GM23248 (cell line): ENCODE results near the gene ELK3. TPM values are rescaled to one million over a fixed set of nuclear protein-coding genes. Genes with fewer than 3 reads are reported as not detected.

Source experiments
- DNase-seq: peaks from one replicate; pipeline ENCODE4 v3.0.0-alpha.2; 2015
- H2AFZ ChIP-seq: fragments of 200-600 bp; sonication (generic); 2 replicates; pipeline ENCODE4 v1.6.1; 2016; ENCODE audit warnings: antibody characterized with exemption
- H3F3A ChIP-seq: fragments of 200-600 bp; sonication (generic); 2 replicates; pipeline ENCODE4 v1.6.1; 2016; ENCODE audit warnings: mild to moderate bottlenecking, antibody characterized with exemption, mixed run types; ENCODE audit not compliant: insufficient read depth
- H3K27ac ChIP-seq: fragments of 200-600 bp; sonication (generic); 2 replicates; pipeline ENCODE4 v1.5.1; 2016; ENCODE audit warnings: mild to moderate bottlenecking
- H3K27me3 ChIP-seq: fragments of 200-600 bp; sonication (generic); replicated peaks from 2 replicates; pipeline ENCODE4 v1.6.1; 2016; ENCODE audit warnings: mild to moderate bottlenecking; ENCODE audit not compliant: insufficient read depth
- H3K36me3 ChIP-seq: fragments of 200-600 bp; sonication (generic); 2 replicates; pipeline ENCODE4 v1.6.1; 2016; ENCODE audit warnings: low read depth, mild to moderate bottlenecking
- H3K4me1 ChIP-seq: fragments of 200-600 bp; sonication (generic); 2 replicates; pipeline ENCODE4 v1.6.1; 2016; ENCODE audit warnings: mild to moderate bottlenecking; ENCODE audit not compliant: insufficient read depth
- H3K4me2 ChIP-seq: fragments of 200-600 bp; sonication (generic); one replicate; pipeline ENCODE4 v1.6.1; 2016; ENCODE audit warnings: mild to moderate bottlenecking; ENCODE audit not compliant: unreplicated experiment
- H3K4me3 ChIP-seq: fragments of 200-600 bp; sonication (generic); 2 replicates; pipeline ENCODE4 v1.5.1; 2016; ENCODE audit warnings: mild to moderate bottlenecking
- H3K79me2 ChIP-seq: fragments of 200-600 bp; sonication (generic); 2 replicates; pipeline ENCODE4 v1.6.1; 2016; ENCODE audit warnings: mild to moderate bottlenecking; ENCODE audit not compliant: insufficient read depth
- H3K9ac ChIP-seq: fragments of 200-600 bp; sonication (generic); 2 replicates; pipeline ENCODE4 v1.6.1; 2016; ENCODE audit warnings: mild to moderate bottlenecking
- H3K9me2 ChIP-seq: fragments of 200-600 bp; sonication (generic); 2 replicates; pipeline ENCODE4 v1.6.1; 2016; ENCODE audit warnings: mixed run types, mild to moderate bottlenecking, moderate library complexity; ENCODE audit not compliant: insufficient read depth
- H3K9me3 ChIP-seq: fragments of 200-600 bp; sonication (generic); one replicate; pipeline ENCODE4 v1.6.1; 2017; ENCODE audit warnings: low read depth
- H4K20me1 ChIP-seq: fragments of 200-600 bp; sonication (generic); 2 replicates; pipeline ENCODE4 v1.6.0; 2016; ENCODE audit not compliant: insufficient read depth
- EZH2 ChIP-seq: fragments of 200-600 bp; sonication (generic); IDR thresholded peaks from 2 replicates; pipeline ENCODE4 v1.6.1; 2018; ENCODE audit warnings: antibody characterized with exemption, mild to moderate bottlenecking; ENCODE audit not compliant: insufficient read depth, poor library complexity, severe bottlenecking
- EZH2phosphoT487 ChIP-seq: fragments of 200-600 bp; sonication (generic); IDR thresholded peaks from 2 replicates; pipeline ENCODE4 v1.6.1; 2018; ENCODE audit warnings: antibody characterized with exemption, moderate library complexity, mild to moderate bottlenecking, low read depth; ENCODE audit not compliant: insufficient read depth
- WGBS, 2 experiments: methylation state at CpG; one replicate each; pipeline ENCODE4 v1.1.6; 2015 to 2017; ENCODE audit warnings: low lambda C conversion rate in 2 of 2, low coverage in 1 of 2; ENCODE audit errors: missing lambda C conversion rate in 2 of 2; 5-methylcytosine and 5-hydroxymethylcytosine counted together
- in situ Hi-C: fragments of 300-500 bp; cut with MboI; formaldehyde crosslinking; loops from 2 replicates; pipeline ENCODE4 v1.15.0; 2020
- polyA plus RNA-seq: library from polyadenylated mRNA; unstranded; fragments of >200 nt; fragmentation: Nextera tagmentation; extraction: Ambion mirVana; gene quantifications from 2 replicates; pipeline ENCODE4 v1.2.1, GENCODE V29; 2016
- total RNA-seq: library from RNA; depleted of rRNA; stranded (reverse); fragments of >200 nt; shearing (Covaris generic); gene quantifications from 2 replicates; pipeline ENCODE4 v1.2.3, GENCODE V29; 2014

The ELK3 gene
- total and polyA plus RNA-seq, 2 experiments from 2014 or later: 31.9 to 51.9 TPM

GRCh38 chr12:96258104-96258961 is 64.2 kb downstream of the ELK3 start:
- H3K4me2 ChIP-seq: no peak overlapping the region
- no peak overlapping the region for H2AFZ ChIP-seq
- TF ChIP-seq EZH2phosphoT487 (no peak), EZH2 (no peak)
- WGBS, 2 experiments: 21 to 24% methylated on average over 8 of the region's 8 CpGs
- peak; percentile 59 for DNase-seq
- peaks cover 90% of the 10 kb centered on the region for H3K79me2 ChIP-seq
- peaks cover 23% of the 10 kb centered on the region for H3K36me3 ChIP-seq
- H3F3A ChIP-seq: peaks cover 94% of the 10 kb centered on the region
- H3K9me2 ChIP-seq: no peaks in the 10 kb centered on the region
- no peaks in the 10 kb centered on the region for H3K9me3 ChIP-seq
- H3K9ac ChIP-seq: peak overlapping the region; percentile 39
- no peaks in the 10 kb centered on the region for H3K27me3 ChIP-seq
- no peaks in the 10 kb centered on the region for H4K20me1 ChIP-seq
- H3K27ac ChIP-seq: peak overlapping the region; percentile 61
- no peak overlapping the region for H3K4me3 ChIP-seq
- peaks cover 26% of the 10 kb centered on the region for H3K4me1 ChIP-seq
- in situ Hi-C loops: no loop called here

DNA sequence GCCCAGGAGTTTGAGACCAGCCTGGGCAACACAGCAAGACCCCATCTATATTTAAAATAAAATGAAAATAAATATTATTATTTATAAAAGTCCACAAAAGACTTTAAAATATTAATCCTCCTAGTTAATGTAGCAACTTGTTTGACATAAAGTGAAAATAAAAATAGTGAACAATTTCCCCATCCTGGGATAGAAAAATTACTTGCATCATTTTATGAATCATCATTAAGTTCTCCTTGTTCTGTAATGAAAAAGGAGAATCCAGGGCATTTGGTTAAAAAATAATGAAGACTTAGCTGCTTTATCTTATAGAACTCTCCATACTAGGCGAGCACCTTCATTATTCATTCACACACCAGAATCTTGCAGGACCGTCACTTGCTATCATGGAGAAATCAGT is 66.1 kb downstream of the ELK3 start:
- WGBS, 2 experiments: 87 to 88% methylated on average over 2 of the region's 2 CpGs
- in situ Hi-C loops: no loop called here
- no peaks in the 10 kb centered on the region for H3K27me3 ChIP-seq
- DNase-seq: peak; percentile 51
- H3K9me3 ChIP-seq: no peaks in the 10 kb centered on the region
- H3K9me2 ChIP-seq: no peaks in the 10 kb centered on the region
- peaks cover 90% of the 10 kb centered on the region for H3K79me2 ChIP-seq
- no peak overlapping the region for H3K4me3 ChIP-seq
- no peak overlapping the region for H3K9ac ChIP-seq
- TF ChIP-seq EZH2 (no peak), EZH2phosphoT487 (no peak)
- no peak overlapping the region for H3K4me2 ChIP-seq
- peaks cover 37% of the 10 kb centered on the region for H3K36me3 ChIP-seq
- H4K20me1 ChIP-seq: no peaks in the 10 kb centered on the region
- peaks cover 19% of the 10 kb centered on the region for H3K4me1 ChIP-seq
- H3K27ac ChIP-seq: peak overlapping the region; percentile 61
- no peak overlapping the region for H2AFZ ChIP-seq
- H3F3A ChIP-seq: peaks cover 96% of the 10 kb centered on the region

DNA sequence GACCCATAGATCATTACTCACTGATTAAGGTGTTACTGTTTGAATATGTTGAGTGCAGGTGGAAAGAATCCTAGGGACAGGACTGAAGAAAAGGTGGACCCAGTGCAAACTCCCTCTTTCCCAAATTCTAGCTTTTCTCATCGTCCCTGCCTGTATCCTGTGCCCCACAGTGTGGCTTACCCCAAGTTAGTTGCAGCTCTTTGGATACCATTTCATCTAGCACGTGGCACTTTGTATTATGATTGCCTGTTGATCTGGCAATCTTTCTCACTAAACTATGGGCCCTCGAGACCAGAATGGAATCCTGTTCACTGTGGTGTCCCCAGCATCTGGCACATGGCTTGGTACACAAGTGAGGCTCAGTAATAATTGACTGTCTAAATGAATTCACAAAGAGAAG is 66.5 kb downstream of the ELK3 start:
- H3K9me2 ChIP-seq: no peaks in the 10 kb centered on the region
- peaks cover 90% of the 10 kb centered on the region for H3K79me2 ChIP-seq
- no peak overlapping the region for H3K4me2 ChIP-seq
- H3K9ac ChIP-seq: no peak overlapping the region
- H3K9me3 ChIP-seq: no peaks in the 10 kb centered on the region
- peaks cover 37% of the 10 kb centered on the region for H3K36me3 ChIP-seq
- no peaks in the 10 kb centered on the region for H4K20me1 ChIP-seq
- 98 to 100% methylated on average over 3 of the region's 3 CpGs for WGBS, 2 experiments
- no peaks in the 10 kb centered on the region for H3K27me3 ChIP-seq
- H2AFZ ChIP-seq: no peak overlapping the region
- DNase-seq: no peak
- H3K4me1 ChIP-seq: peaks cover 19% of the 10 kb centered on the region
- in situ Hi-C loops: no loop called here
- no peak overlapping the region for H3K4me3 ChIP-seq
- peak overlapping the region; percentile 61 for H3K27ac ChIP-seq
- H3F3A ChIP-seq: peaks cover 96% of the 10 kb centered on the region
- no peak for TF ChIP-seq EZH2phosphoT487
- no peak for TF ChIP-seq EZH2

GRCh38 chr12:96261557-96261956 is 67.4 kb downstream of the ELK3 start:
- H3K36me3 ChIP-seq: peaks cover 45% of the 10 kb centered on the region
- no peak overlapping the region for H3K4me3 ChIP-seq
- H3K9me3 ChIP-seq: no peaks in the 10 kb centered on the region
- H3K4me2 ChIP-seq: no peak overlapping the region
- 95 to 97% methylated on average over 5 of the region's 5 CpGs for WGBS, 2 experiments
- no peaks in the 10 kb centered on the region for H4K20me1 ChIP-seq
- no peaks in the 10 kb centered on the region for H3K9me2 ChIP-seq
- no peak for TF ChIP-seq EZH2
- peak overlapping the region; percentile 61 for H3K27ac ChIP-seq
- H3K9ac ChIP-seq: no peak overlapping the region
- no peak for DNase-seq
- in situ Hi-C loops: no loop called here
- H2AFZ ChIP-seq: no peak overlapping the region
- H3K4me1 ChIP-seq: peaks cover 19% of the 10 kb centered on the region
- H3K79me2 ChIP-seq: peaks cover 88% of the 10 kb centered on the region
- peaks cover 97% of the 10 kb centered on the region for H3F3A ChIP-seq
- no peaks in the 10 kb centered on the region for H3K27me3 ChIP-seq
